Prostate gland (tissue), 2 donors: ENCODE results near the gene SEPTIN1.
"Not testable (repeated sequence)": the region's sequence is repeated elsewhere in the genome, so short reads cannot be mapped to it uniquely, and the experiment has no call there.

Experiments used
- CTCF ChIP-seq, 4 experiments: fragments of 200-600 bp in 2 of 4; fragments of 450-650 bp in 2 of 4; sonication (generic) in 2 of 4; IDR thresholded peaks; 1 replicate in 3 of 4; 2 replicates in 1 of 4; pipeline ENCODE4 v1.5.1; 2016 to 2019; ENCODE audit warnings: antibody characterized with exemption in 4 of 4, mild to moderate bottlenecking in 2 of 4, moderate library complexity in 2 of 4
- POLR2AphosphoS5 ChIP-seq: sonication (generic); formaldehyde crosslinking; IDR thresholded peaks from one replicate; pipeline ENCODE4 v1.6.1; 2017; ENCODE audit warnings: antibody characterized with exemption

GRCh38 chr16:30396627-30397026 is 14.3 kb upstream of the SEPTIN1 start:
- not testable (repeated sequence) for TF ChIP-seq POLR2AphosphoS5; CTCF (IDR thresholded peaks at IDR 0.05)
